Nephron progenitor cell (in vitro differentiated cells): ENCODE results near the gene ACP4.

Experiments
- DNase-seq: peaks from one replicate; pipeline ENCODE4 v3.0.0; 2021
- H3K27ac Mint-ChIP-seq: 2 replicates; pipeline ENCODE4 v1.8.0; 2021; ENCODE audit warnings: mild to moderate bottlenecking, moderate library complexity, mixed read lengths
- H3K27me3 Mint-ChIP-seq: 2 replicates; pipeline ENCODE4 v1.8.0; 2021; ENCODE audit warnings: mild to moderate bottlenecking, low read depth, mixed read lengths; ENCODE audit not compliant: poor library complexity
- H3K36me3 Mint-ChIP-seq: 2 replicates; pipeline ENCODE4 v1.8.0; 2021; ENCODE audit warnings: low read depth, mixed read lengths
- H3K4me1 Mint-ChIP-seq: 2 replicates; pipeline ENCODE4 v1.8.0; 2021; ENCODE audit warnings: mixed read lengths
- H3K4me3 Mint-ChIP-seq: 2 replicates; pipeline ENCODE4 v1.8.0; 2021; ENCODE audit warnings: mild to moderate bottlenecking, moderate library complexity, mixed read lengths
- H3K9me3 Mint-ChIP-seq: 2 replicates; pipeline ENCODE4 v1.8.0; 2021; ENCODE audit warnings: mild to moderate bottlenecking, moderate library complexity, mixed read lengths
- CTCF ChIP-seq: fragments of 200-600 bp; sonication (generic); IDR thresholded peaks from 2 replicates; pipeline ENCODE4 v1.5.0; 2021; ENCODE audit warnings: antibody characterized with exemption

Gene ACP4

GRCh38 chr19:50831026-50831396 is 40.8 kb downstream of the ACP4 start:
- DNase-seq, result no peak
- Mint-ChIP-seq H3K36me3 (no peaks in the 10 kb centered on the region), H3K4me3 (no peak overlapping the region), H3K9me3 (peaks cover 4% of the 10 kb centered on the region), H3K27me3 (peaks cover 71% of the 10 kb centered on the region), H3K4me1 (peaks cover under 1% of the 10 kb centered on the region), H3K27ac (no peak overlapping the region)
- no peak for TF ChIP-seq CTCF

DNA sequence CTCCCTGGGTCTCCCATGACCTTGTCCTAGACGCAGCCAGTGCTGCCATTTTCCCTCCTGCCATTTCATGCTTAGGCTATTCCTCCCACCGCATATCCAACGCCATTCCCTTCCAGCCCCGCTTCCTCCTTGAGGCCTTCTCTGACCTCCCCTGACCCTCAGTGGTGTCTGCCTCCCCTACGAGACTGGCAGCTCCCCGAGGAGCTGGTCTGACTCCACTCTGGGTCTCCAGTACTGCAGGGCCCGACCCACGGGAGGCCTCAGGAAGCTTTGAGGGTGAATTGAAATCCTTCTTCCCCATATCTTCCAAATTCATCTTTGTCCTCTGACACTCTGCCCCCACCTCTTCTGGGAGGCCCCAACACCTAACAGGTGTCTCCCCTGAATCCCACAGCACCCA is 42.5 kb downstream of the ACP4 start:
- Mint-ChIP-seq H3K4me3 (no peak overlapping the region), H3K27me3 (peaks cover 76% of the 10 kb centered on the region), H3K27ac (no peak overlapping the region), H3K9me3 (no peaks in the 10 kb centered on the region), H3K36me3 (no peaks in the 10 kb centered on the region), H3K4me1 (peaks cover 12% of the 10 kb centered on the region)
- no peak for TF ChIP-seq CTCF
- no peak for DNase-seq

GRCh38 chr19:50833117-50833801 is 43.0 kb downstream of the ACP4 start, which contains the start of gene KLK15:
Gene KLK15, minus strand, starts transcription at chr19:50833574. Its CDS starts 2,082 bp downstream, at chr19:50831492.
- Mint-ChIP-seq H3K9me3 (no peaks in the 10 kb centered on the region), H3K36me3 (no peaks in the 10 kb centered on the region), H3K27me3 (peaks cover 77% of the 10 kb centered on the region), H3K27ac (no peak within 1 kb of the TSS), H3K4me3 (peak within 1 kb of the TSS; percentile 5), H3K4me1 (peaks cover 12% of the 10 kb centered on the region)
- no peak for DNase-seq
- TF ChIP-seq CTCF, result no peak

DNA sequence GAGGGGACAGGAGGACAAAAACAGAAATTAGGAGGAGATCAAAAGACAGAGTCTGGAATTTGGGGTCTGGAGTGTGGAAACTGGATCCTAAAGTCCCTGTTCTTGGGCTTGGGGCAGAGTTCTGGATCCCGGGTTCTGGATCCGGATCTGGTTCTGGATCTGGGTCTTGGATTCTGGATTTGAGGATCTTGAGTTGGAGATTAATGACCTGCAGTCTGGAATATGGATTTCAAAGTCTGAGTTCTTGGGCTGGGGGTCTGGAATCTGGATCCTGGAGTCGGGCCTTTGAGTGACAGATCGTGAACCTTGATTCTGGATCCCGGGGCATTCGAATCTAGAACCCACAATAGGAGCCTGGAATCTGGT is 43.6 kb downstream of the ACP4 start:
- no peak for DNase-seq
- no peak overlapping the region for H3K27ac Mint-ChIP-seq
- peak overlapping the region; percentile 5 for H3K4me3 Mint-ChIP-seq
- peaks cover 12% of the 10 kb centered on the region for H3K4me1 Mint-ChIP-seq
- peaks cover 79% of the 10 kb centered on the region for H3K27me3 Mint-ChIP-seq
- H3K36me3 Mint-ChIP-seq, result no peaks in the 10 kb centered on the region
- H3K9me3 Mint-ChIP-seq, result no peaks in the 10 kb centered on the region
- TF ChIP-seq CTCF, result no peak

DNA sequence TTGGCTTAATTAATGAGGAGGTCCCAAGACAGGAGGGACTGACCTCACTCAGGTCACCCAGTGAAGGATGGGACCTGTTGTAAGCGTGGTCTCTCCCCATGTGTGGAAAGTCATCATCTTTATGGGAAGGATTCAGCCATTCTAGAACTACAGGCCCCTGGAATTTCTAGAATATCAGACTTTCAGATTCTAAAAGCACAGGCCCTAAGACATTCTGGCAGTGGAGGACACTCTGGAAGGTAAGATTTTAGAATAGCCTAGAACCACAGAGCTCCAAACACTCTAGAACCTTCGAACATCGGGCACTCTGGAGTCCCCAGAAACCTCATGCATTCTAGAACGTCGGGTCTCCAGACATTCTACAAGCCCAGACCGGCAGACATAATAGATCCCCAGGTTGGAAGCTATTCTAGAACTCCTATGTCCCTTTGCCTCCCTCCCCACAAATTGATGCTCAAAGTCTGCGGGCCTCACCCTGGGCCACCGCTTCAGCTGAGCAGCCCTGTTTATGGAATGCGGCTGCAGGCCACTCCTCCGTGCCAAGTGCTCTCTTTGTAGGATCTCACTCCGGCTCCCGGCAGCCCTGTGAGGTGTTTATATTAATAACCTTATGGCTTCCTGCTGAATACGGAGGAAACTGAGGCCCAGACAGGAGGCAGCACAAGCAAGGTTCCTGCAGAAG is 45.0 kb downstream of the ACP4 start:
- DNase-seq, result no peak
- Mint-ChIP-seq H3K9me3 (no peaks in the 10 kb centered on the region), H3K36me3 (no peaks in the 10 kb centered on the region)

More for the DNA sequence above, 45.0 kb downstream of the ACP4 start:
- Mint-ChIP-seq H3K4me1 (peaks cover 12% of the 10 kb centered on the region), H3K27me3 (peaks cover 86% of the 10 kb centered on the region), H3K4me3 (peak overlapping the region; percentile 88), H3K27ac (no peak overlapping the region)
- TF ChIP-seq CTCF, result no peak
